ENCODE measurements around the gene PXMP4.
"Not testable (repeated sequence)": the region's sequence is repeated elsewhere in the genome, so short reads cannot be mapped to it uniquely, and the experiment has no call there.

PXMP4 gene

DNA sequence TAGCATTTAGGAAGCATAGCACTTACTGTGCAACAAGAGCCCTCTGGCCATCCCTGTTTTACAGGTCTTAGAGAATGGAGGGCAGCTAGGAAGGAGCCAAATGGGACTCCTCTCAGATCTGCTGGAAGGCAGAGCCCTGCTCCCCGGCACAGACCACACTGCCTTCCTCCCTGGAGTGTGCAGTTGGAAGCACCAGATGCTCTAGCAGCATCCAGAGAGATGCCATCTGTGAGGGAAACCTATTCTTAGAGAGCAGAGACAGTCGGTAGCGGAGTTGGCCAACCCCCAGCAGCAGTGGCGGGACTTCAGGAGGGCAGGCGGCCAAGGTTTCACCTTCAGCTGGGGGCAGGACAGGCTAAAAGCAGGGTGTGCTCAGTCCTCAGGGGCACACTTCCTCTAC lies 17.2 kb downstream of the PXMP4 start:
- DNase-seq (ENCODE audit: low spot score): no peak

DNA sequence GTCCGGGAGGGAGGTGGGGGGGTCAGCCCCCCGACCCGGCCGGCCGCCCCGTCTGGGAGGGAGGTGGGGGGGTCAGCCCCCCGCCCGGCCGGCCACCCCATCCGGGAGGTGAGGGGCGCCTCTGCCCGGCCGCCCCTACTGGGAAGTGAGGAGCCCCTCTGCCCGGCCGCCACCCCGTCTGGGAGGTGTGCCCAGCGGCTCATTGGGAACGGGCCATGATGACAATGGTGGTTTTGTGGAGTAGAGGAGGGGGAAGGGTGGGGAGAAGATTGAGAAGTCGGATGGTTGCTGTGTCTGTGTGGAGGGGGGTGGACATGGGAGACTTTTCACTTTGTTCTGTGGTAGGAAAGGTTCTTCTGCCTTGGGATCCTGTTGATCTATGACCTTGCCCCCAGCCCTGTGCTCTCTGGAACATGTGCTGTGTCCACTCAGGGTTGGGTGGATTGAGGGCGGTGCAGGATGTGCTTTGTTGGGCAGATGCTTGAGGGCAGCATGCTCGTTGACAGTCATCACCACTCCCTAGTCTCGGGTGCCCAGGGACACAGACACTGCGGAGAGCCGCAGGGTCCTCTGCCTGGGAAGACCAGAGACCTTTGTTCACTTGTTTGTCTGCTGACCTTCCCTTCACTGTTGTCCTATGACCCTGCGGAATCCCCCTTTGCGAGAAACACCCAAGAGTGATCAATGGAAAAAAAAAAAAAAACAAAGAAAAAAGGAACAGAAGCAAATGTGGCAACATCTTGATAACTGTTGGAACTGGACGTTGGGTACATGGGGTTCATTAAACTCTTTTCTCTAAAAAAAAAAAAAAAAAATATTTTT lies 18.3 kb downstream of the PXMP4 start:
- no peak for DNase-seq (ENCODE audit: low spot score)

DNA sequence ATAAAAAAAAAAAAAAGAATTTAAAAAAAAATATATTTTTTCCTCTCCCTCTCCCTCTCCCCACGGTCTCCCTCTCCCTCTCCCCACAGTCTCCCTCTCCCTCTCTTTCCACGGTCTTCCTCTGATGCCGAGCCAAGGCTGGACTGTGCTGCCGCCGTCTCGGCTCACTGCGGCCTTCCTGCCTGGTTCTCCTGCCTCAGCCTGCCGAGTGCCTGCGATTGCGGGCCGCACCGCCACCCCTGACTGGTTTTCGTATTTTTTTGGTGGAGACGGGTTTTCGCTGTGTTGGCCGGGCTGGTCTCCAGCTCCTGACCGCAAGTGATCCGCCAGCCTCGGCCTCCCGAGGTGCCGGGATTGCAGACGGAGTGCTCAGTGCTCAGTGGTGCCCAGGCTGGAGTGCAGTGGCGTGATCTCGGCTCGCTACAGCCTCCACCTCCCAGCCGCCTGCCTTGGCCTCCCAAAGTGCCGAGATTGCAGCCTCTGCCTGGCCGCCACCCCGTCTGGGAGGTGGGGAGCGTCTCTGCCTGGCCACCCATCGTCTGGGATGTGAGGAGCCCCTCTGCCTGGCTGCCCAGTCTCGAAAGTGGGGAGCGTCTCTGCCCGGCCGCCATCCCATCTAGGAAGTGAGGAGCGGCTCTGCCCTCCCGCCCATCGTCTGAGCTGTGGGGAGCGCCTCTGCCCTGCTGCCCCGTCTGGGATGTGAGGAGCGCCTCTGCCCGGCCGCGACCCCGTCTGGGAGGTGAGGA lies 19.2 kb downstream of the PXMP4 start:
- not testable (repeated sequence) for DNase-seq (ENCODE audit: low spot score)

DNA sequence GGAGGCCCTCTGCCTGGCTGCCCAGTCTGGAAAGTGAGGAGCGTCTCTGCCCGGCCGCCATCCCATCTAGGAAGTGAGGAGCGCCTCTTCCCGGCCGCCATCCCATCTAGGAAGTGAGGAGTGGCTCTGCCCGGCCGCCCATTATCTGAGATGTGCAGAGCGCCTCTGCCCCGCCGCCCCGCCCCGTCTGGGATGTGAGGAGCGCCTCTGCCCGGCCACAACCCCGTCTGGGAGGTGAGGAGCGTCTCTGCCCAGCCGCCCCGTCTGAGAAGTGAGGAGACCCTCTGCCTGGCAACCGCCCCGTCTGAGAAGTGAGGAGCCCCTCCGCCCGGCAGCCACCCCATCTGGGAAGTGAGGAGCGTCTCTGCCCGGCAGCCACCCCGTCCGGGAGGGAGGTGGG lies 21.1 kb downstream of the PXMP4 start:
- not testable (repeated sequence) for DNase-seq (ENCODE audit: low spot score)

DNA sequence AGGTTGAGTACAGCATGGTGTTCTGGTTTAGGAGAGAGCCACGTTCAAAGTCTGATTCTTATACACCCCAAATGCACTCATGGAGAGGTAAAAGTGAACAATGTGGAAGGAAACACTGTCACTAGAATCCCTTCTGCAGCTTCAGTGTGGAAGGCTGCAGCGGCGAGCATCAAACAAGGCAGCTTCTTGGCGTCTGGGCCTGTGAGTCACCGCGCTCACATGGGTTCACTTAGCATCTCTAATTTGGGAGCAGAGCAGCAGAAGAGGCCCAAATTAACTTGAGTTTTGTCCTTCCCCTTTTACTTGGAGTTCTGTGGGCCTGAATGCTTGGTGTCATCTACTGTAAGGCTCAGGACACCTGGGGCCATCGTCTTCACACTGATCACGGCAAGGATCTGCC lies 23.0 kb downstream of the PXMP4 start:
- no peak for DNase-seq (ENCODE audit: low spot score)

DNA sequence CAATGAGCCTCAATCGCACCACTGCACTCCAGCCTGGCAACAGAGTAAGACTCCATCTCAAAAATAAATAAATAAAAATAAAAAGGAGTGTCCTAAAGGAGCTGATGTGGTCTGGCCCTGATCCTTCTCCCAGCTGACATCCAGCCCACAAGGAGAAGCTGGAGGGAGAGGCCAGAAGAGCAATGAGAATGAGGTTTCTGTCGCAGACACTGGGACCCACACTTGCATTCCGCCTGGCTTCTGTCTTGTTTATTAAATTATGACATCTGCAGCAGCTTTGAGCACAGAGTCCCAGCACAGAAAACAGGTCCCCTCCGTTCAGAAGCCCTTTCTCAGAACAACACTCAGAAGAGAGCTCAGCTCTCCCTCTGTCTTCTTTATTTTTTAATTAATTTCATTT lies 23.7 kb downstream of the PXMP4 start:
- DNase-seq (ENCODE audit: low spot score): no peak

DNA sequence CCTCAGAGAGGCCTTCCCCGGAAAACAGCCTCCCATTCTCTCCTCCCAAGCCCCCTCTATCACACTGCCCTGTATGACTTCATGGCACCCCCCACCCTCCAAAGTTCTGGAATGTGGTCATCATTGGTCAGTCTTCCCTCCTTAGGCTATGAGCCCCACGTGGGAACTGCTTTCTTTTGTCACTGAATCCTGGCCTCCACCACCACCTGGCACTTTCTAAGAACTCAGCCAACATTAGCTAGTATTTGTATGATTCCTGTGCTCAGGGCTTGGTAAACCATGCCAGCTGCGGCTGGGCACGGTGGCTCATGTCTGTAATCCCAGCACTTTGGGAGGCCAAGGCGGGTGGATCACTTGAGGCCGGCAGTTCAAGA lies 25.5 kb downstream of the PXMP4 start:
- no peak for DNase-seq (ENCODE audit: low spot score)

DNA sequence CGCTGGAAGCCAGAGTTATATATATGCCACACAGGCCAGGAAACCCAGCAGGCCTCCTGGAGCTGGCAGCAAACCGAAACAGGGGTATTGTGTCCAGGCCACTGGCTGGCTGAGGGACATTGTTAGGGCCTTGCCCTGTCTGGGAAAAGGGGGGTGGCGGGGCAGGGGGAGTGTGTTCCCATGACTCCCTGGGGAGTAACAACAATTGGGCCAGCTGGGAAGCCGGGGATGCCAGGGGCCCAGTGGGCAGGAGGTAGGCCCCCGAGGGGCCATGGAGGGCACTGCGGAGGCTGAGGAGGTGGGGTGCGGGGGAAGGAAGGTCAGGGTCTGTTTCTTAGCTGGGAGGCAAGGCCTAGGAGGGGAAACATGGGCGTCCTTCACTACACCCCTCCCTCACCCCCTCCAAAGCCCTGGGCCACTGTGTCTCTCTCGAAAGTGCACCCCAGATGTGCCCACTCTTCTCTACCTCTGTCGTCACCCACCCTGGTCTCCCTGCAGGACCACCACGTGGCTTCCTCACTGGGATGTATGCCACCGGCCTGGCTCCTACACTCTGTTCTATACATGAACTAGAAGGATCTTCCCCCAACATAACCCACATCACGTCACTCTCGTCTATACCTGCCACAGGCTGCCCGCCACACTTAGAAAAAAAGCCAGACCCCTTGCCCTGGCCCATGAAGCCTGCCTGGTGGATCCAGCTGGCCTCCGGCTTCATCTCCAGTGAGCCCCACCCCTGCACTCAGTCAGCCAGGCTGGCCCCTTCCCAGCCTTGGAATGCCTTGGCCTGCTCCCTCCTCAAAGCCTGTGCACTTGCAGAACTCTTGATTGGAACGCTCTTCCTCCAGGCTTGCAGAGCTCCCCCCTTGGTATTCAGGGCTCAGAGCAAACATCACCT lies 26.1 kb downstream of the PXMP4 start:
- no peak for DNase-seq (ENCODE audit: low spot score)

DNA sequence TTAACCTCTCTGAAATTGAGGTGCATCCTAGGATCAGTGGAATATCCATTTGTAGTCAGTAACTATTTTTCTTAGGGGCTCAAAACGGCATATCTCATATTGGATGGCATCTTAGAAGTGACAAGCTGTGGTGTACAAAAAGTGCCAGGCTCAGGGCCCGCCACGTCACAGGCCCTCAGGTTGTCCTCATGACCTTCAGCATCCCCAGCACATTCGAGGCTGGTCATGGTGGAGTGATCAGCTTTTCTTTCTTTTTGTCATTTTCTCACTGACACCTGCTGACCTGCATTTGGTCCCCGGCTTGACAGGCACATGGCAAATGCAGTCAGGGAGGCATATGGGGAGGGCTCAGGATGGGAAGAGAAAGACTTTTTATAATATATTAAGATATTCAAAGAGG lies 26.8 kb downstream of the PXMP4 start:
- no peak for DNase-seq (ENCODE audit: low spot score)

DNA sequence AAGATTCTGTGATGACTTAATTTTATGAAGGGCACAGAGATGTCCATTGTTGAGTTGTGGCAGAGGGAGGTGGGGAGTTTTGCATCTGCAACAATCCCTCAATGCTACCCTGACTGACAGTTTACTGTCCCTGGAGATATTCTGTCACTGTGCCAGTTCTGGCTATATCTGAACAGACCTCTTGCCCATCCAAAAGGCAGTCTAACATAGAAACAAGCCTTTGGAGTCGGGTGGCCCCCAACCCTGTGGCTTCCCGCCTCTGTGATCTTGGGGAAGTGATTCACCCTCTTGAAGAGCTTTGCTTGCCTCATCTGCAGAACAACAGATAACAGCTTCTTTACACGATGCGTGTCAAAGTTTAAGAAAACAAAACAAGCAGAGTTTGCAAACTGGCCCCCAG lies 30.1 kb downstream of the PXMP4 start:
- peak; percentile 92 for DNase-seq (ENCODE audit: low spot score)

DNA sequence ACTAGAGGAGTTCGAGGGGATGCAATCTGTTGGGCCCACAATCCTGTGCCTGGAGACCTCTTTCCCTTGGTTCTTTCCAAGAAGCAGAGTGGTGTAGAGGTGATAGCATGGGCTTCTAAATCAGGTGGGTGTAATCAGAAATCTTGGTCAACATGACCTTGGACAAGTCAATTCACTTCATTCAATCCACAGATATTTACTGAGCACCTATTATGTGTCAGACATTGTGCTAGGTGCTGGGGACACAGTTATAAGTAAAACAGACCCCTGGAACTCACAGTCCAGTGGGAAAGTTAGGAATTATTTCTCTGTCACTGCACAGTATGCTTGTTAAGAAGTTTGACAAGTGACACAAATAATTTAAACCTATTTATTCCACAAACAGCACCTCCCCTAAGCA lies 30.6 kb downstream of the PXMP4 start:
- DNase-seq (ENCODE audit: low spot score): no peak

DNA sequence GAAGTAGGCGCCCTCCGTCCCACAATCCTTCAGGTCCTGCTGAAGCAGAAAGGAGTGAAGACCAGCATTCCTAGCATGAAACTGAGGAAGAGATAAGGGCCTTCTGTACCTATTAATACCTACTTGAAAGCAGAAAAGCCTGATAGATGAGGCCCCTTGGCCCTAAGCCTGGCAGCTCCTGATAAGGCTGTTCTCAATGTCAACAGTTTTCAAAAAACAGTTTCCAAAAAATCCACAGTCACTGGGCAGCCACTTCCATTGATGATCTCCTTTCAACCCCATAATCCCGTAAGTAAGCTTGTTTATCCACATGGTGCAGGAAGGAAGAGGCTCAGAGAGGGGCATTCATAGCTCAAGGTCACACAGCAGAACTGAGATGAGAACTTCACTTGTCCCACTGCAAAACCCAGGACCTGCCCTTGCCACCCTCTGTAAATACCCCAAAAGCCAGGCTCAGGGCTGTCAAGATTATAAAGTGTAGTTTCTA lies 31.1 kb downstream of the PXMP4 start:
- DNase-seq (ENCODE audit: low spot score): no peak

DNA sequence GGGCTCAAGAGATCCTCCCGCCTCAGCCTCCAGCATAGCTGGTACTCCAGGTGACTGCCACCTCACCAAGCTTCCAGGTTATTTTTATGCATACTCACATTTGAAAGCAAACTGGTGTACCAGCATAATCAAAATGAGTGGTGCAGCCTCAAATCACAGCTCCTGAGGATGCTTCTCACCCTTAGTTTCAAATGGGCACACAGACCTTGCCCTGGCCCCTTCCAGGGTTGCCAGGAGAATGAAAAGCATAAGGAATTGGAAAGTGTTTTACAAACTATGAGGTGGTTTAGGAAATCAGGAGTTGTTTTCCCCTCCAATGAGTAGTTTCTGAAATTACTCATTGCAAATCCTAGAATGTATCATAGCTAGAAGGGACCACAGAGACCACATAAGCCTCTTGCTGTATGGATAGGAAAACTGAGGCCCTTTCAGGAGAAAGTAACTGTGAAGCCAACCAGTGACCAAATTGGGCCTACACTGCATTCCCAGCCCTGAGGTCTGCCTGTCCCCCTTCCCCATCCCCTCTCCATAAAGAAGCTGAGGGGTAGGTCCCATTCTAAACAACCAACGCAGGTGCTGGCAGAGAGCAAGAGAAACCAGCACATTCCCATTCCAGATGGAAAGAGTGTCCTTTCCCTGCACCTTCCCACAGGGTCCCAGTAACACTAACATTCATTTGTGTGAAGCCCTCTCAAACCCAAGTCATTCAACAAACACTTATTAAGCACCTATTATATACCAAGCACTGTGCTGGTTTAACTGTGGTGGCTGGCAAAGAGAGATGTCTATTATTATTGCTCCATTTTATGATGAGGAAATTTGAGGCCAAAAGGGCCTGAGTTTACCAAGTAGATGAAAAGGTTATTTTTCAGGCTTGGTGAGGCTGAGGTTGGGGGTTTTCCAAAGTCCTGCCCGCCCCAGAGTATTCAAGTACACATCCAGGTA lies 31.8 kb downstream of the PXMP4 start:
- DNase-seq (ENCODE audit: low spot score): no peak

DNA sequence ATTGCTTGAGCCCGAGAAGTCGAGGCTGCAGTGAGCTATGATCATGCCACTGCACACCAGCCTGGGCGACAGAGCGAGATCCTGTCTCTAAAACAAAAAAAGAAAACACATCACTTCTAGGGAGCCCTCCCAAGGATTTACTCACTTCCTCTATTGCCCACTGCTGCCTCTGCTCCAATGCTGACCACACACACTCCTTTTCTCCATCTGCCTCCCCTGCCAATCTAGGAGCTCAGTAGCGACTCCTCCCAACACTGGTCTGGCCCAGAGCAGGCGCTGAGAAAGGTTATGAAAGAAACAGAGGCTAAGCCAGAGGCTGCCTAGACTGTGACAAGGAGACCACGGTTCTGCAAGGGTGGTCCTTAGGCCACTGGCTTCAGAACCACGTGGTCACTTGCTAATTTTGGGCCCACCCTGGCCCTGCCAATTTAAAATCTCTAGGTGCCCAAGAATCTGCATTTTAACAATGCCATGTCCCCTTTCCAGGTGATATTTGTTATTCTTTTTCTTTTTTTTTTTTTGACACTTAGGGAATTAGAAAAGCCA lies 32.7 kb downstream of the PXMP4 start:
- DNase-seq (ENCODE audit: low spot score): no peak

DNA sequence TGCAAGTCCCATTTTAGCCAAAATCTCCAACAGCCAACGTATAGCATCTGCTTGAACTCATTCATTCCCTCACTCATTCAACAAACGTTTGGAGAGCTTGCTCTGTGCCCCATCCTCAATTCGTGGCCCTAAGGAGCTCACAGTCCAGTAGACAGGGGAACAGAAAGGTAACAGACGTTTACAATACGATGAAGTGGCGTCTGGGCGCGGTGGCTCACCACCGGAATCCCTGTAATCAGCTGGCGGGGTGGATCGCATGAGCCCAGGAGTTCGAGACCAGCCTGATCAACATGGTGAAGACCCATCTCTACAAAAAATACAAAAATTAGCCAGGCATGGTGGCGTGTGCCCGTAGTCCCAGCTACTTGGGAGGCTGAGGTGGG lies 33.1 kb downstream of the PXMP4 start:
- DNase-seq (ENCODE audit: low spot score): no peak

DNA sequence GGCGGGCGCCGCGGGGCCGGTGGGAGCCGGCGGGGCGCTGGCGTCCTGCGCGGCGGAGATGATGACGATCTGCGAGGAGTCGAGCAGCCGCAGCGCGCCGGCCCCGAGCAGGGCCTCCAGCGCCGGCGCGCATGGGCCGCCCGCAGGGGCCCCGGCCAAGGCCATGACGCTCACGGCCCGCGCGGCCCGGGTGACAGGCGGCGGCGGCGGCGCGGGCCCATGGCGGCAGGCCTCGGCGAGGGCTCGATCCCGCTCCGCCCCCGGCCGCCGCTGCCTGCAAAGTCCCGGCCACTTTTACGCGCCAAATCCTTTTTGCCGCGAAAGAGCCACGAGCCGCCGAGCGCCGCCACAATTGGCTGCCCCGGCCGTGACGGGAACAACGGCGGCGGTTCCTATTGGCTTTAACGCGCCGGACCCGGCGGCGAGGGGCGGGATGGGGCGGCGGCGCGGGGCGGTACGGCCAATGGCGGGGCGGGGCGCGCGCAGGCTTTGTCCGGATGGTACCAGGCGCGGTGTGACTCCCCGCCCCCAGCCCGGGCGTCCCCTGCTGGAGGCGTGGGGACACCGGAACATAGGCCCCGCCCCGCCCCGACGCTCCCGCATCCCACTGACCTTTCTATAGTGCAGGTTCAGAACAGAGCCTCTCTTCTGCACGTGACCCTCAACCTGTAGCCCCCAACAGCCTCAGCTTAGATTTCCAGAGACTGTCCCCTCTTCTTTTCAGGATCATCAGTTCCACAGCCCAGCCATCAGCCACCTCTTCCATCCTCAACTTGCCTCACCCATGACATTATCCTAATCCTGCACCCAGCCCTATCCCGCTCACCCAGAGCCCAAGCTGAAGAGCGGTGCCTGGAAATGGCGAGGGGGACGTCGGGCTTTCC lies 33.8 kb downstream of the PXMP4 start, which contains the start of gene E2F1:
E2F1 (minus strand) TSS at position 286 of the 884 bp plus-strand sequence; CDS start at position 165, 121 bp downstream.
- peak; percentile 95 for DNase-seq (ENCODE audit: low spot score)

DNA sequence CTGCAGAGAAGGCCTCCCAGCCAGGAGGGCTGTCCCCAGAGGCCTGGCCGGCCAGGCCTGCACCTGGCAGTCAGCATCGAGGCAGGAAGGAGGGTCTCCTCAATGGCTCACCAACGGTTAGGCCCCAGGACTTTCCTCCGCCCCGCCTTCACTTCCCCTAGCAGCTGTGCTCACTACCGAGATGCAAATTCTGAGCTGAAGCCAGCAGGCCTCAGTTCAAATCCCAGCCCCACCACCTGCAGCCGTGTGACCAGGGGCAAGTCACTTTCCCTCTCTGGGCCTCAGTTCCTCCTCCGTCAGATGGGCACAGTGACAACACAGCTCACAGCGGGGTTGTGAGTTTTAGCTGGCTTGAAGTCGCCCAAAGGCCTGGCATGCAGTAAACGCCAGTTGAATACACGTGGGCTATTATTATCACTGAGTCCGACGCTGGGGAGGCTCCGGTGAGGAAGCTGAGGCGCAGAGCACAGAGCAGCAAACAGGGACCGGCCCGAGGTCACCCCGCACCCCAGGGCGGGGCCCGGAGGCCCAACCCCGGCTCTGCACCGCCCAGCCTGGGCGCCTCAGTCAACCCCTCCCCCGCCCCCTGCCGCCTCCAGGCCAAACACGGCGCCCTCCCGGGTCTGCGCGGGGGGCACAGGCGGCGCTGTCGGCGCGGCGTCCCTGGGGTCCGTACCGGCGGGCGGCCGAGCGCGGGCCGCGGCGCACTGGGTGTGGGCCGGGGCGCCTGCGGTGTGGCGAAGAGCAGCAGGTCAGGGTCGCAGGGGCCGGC lies 34.6 kb downstream of the PXMP4 start:
- no peak for DNase-seq (ENCODE audit: low spot score)

DNA sequence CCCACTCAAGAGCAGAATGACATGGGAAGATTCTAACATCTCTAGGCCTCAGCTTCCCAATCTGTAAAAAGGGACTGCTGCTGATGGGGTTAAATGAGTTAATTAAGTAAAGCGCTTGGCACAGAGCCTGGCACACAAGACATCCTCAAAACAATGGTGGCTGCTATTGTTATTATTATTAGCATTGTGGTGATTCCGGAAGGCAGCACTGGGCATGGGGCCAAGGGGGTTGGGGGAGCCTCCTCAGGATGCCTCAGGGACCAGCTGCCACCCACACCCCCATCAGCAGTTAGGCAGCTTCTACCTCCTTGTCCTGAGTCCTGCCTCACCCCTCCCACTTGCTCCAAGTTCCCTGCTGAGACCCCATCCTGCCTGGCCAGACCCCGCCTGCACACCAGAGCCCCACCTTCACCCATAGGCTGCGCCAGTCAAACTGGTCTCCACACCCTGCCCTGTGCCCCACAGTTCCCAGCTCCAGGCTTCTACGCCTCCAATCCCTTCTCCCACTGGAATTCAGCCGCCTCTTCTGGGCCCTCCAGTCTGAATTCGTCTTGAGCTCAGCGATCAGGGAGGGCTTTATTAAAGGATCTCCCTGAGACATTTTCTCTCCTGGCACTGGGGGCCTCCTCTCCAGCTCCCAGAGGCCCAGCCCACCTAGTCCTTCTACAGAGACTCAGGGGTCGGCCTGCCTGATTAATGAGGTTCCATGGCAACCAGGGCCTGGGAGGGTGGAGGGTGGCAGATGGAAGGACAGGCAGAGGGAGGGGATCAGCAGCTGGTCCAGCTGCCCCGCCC lies 35.4 kb downstream of the PXMP4 start:
- no peak for DNase-seq (ENCODE audit: low spot score)
